Dedifferentiated amniotic fluid mesenchymal stem cell (primary cell): ENCODE data around the gene SMTNL2.
A peak's percentile ranks its signal among the peaks of the same experiment; 100 is the strongest.

Experiments used
- DNase-seq: peaks from one replicate; pipeline ENCODE4 v3.0.0-alpha.2; 2016; ENCODE audit errors: extremely low spot score

The SMTNL2 gene

GRCh38 chr17:4545217-4545951, 38.9 kb upstream of the SMTNL2 start:
- no peak for DNase-seq

- DNase-seq: no peak
Measured at GRCh38 chr17:4547118-4547906, 37.0 kb upstream of the SMTNL2 start.

GRCh38 chr17:4548061-4548461, 36.3 kb upstream of the SMTNL2 start:
- DNase-seq: no peak

DNA sequence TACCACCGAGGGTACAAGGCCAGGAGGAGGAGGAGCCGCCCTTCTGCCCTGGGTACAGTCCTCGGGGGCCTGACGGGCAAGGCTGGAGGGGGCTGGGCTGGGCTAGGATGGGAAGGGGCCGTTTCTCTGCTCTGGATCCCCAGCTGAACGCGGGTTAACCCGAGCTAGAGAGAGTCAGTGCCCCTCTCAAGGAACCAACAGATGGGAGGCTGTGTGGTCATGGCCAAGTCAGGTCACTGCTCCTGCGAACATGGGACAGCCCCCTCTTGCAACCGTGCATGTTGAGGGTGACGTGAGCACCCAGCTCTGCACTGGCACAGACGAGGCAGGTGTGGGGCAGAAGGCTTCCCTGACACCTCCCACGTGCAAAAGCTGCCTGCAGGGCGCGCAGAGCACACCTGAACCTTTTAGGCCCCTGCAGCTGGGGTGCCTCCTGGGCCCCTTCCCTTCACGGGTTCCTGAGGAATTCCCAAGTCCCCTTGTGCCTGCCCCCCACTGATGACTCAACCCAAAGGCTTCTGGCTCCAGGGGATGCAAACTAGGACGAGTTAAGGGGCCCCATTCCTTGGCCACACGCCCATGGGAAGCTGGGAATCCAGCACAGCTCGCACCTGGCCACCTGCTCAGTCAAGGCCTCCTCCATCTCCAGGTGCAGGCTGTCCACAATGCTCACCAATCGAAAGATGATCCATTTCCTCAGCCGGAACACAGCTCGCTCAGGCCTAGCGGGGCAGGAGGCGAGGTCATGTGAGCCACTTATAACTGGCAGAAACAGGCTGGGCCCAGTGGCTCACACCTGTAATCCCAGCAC, 35.4 kb upstream of the SMTNL2 start:
- no peak for DNase-seq

DNA sequence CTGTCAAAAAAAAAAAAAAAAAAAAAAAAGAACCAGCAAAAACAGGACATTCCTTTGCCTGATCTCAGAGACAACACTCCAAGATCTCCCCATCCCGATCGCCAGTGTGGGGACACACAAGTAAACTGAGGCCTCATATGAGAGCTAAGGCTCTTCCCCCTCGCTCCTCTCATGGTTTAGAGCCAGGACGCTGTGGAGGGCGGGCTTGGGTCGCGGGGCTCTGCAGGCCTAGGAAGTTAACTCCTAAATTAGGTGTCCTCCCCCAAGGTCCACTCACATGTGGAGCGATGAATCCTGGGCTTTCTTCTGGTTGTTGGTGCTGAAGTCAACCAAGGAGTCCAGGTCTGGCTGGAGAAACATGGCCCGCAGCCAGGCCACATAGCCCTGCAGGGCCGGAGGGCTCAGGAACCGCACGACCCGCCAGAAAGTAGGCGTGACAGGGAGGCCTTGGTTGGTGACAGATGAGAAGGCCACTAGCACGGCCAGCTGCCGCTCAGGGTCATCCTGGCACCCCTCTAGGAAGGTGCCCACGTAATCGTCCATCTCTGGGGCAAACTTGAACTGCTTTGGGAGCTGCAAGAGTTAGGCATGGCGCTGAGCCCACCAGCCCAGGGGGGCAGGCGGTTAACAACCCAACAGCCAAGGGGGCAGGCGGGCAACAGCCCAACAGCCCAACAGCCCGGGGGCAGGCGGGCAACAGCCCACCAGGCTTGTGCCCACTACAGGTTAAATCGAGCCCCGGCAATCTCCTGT, 34.4 kb upstream of the SMTNL2 start:
- DNase-seq: no peak

DNA sequence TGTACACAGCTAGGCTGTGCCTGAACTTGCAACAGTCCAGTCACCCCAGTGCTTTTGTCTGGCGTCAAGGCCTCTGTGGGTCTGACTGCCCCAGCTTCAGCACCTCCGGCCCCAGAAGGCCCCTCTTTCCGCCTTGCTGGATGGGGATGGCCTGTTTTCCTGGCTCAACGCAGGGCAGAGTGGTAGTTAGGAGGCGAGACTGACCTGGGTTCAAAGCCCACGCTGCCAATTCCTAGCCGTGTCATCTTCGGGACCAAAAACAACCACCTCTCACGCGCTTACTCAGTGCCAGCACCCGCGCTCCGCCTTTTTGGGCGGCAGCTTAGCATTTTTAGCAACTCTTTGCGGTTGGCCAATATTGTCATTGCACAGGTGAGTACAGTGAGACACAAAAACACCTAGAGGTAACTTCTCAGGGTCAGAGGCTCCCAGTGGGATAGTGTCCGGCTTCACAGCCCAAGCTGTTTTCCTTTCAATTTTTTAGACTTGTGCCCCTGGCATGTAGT, 33.7 kb upstream of the SMTNL2 start:
- no peak for DNase-seq

- DNase-seq: no peak
Measured at GRCh38 chr17:4551141-4551540, 33.2 kb upstream of the SMTNL2 start.

DNA sequence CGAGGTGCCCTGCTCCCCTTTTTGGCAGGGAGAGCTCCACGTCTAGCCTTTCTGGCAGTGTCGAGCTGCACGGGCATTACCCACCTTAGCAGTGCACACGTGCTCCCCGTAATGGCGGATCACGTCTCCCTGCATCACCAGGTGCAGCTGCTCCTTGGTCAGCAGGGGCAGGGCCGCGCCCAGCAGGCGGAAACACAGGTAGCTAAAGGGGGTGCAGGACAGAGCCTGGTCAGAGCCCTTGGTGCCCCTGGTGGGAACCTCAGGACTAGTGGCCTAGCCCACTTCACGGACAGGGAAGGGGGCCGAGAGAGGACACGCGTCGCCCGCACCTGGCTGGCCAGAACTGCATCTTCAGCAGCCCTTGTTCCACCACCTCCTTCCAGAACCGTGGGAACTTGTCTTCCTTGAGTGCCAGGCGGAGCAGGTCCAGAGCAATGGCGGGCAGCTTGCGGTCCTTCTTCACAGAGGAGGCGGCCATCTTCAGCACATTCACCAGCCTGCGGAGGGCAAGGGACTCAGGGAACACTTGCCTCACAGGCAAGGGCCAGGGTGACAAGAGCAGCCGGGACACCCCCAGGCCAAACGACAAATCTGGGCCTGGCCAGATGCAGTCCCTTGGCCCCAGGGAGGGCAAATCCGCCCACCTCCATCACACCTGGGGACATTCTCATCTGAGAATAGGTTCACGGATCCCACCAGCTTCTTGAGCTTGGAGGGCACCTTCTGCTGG, 32.4 kb upstream of the SMTNL2 start:
- DNase-seq: no peak

GRCh38 chr17:4553669-4554068, 30.7 kb upstream of the SMTNL2 start:
- DNase-seq: no peak

DNA sequence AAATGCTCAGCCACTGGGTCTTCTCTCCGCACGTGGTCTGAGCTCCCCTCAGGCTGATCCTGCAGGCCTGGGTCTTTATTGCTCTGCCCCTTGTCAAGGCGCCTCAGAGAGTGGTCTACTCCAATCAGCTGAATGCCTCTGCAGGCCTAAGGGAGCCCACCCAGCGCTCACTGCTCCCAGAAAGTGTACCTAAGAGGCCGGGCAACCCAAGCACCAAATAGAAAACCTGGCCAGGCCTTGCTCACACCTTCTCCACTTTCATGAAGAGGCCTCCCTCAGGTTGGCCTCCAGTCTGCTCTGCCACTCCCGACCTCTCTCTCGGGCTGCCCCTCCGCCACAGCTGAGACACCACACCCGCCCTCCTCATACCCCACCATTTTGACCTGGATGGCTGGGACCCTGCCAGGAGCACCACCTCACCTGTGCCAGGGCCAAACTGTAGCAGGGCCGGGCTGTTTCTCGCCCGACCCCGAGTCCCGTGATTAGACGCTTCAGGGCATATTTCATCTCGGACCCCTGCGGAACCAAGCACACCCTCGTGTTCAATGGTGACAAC, 29.8 kb upstream of the SMTNL2 start:
- DNase-seq: no peak

DNA sequence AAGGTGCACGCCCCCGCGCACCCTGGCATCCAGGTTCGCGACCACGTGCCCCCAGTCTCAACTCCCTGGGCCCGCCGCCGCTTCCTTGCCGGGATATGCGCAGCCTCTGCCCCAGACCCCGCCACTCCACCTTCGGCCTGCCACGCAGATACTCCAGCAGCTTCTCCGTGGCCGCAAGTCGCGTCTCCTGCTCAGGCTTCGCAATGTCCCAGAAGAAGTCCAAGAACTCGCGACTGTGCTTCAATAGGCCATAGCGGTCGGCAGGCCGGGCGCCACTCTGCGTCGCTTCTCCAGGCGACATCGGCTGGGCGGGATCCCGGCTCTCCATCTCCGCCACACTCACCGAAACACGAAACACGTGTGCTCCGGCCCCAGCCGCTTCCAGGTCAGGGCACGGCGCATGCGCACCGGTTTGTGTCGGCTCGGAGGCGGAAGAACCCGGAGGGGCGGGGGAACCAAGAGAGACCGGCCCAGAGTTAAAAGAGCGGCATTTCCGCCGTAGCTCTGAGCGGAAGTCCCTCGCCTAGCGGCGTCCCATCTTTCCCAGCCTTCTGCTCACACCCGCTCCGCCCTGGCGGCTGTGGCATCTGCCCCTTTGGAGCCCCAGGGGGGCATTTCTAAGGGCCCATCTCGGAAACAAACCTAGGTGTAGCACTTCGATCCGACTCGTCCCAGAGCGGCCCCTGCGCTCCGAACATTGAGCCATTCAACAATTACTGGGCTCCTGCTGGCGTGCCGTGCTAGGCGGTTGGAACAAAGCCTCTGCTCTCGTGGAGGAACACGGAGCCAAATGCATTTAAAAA, 29.1 kb upstream of the SMTNL2 start, which contains the start of gene MYBBP1A:
Gene MYBBP1A (minus strand): TSS at position 388 of the 803 bp plus-strand sequence. CDS start 60 bp downstream, at position 328.
- DNase-seq: peak; percentile 97

GRCh38 chr17:4555873-4556759, 28.2 kb upstream of the SMTNL2 start:
- no peak for DNase-seq

GRCh38 chr17:4556996-4557395, 27.3 kb upstream of the SMTNL2 start:
- DNase-seq: no peak

- DNase-seq: no peak
Measured at GRCh38 chr17:4557626-4558346, 26.5 kb upstream of the SMTNL2 start.

DNA sequence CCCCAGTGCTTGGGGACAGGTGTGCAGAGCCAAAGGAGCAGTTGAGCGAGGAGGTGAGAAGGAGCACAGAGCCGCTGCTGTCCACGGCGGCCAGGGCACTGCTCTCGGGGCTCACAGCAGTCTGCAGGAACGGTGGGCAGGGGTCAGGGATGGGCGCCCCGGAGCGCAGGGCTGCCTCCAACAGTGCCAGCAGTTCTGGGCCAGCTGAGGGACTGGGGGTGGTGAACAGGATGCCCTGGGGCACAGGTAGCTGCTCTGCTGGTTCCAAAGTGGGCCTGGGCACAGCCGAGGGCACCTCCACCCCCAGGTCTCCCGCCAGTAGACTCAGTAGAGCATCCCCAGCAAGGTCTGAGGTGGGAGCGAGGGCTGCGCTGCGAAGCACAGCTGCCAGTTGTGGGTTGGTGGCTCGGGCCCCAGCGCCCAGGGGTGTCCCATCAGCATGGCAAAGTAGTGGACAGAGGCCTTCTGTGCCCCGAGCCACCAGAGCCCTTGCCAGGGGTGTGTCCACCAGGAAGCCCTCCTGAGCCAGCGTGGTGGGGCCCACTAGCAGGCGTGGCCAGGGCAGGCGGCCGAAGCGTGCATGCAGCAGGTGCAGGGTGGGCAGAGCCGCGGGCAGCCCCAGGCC, 25.9 kb upstream of the SMTNL2 start:
- no peak for DNase-seq

- no peak for DNase-seq
Measured at GRCh38 chr17:4559139-4559791, 25.1 kb upstream of the SMTNL2 start.

DNA sequence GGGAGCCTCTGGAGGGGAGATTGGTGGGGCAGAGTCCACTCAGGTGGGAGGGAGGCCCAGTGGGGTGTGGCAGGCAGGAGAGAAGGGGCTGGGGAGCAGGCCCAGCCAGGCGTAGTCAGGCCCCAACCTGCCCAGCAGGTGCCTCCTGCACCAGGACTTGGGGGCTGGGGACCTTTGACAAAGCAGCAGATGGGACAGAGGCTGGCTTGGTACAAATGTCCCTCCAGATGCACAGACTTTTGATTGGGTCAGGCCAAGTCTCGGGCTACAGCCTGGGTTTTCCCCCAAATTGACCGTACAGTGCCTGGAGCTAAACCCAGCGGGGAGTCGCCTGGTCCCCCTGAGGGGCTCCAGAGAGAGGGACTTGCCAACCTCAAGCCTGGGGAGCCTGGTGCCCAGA, 24.4 kb upstream of the SMTNL2 start:
- no peak for DNase-seq
